Measurements from ENCODE around the gene SPECC1. TPM values are rescaled to one million over a fixed set of nuclear protein-coding genes. Genes with fewer than 3 reads are reported as not detected.

SPECC1 gene
- total and polyA plus RNA-seq, 2 donors (not counting 3 experiments of a cell fraction or from before 2014, with no cell fraction given) = 5.3 to 20.4 TPM

DNA sequence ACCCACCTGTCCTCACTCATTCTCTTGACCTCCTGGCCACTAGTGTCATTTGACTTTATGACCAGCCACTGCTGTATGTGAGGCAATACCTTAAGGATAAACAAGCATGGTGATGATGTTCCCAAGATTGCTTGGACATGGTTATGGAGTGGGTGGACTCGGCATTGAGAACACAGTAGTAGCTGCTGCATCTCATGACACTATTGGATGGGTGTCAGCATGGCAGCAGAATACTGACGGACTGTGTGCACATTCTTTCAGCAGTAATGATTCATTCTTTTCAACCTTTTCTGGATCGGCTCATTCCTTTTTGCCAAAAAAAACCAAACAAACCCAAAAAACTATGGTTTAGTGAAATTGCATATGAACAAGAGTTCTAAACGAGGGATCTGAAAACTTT lies 13.5 kb downstream of the SPECC1 start:
- POLR2A ChIA-PET = no interaction called here
- H3K9me1 ChIP-seq (replicated peaks; ENCODE audit: control insufficient read depth, extremely low read depth, insufficient read depth, low read length) = no peaks in the 10 kb centered on the region

More for the DNA sequence above, 13.5 kb downstream of the SPECC1 start:
- H3K9me3 ChIP-seq (replicated peaks; ENCODE audit: control insufficient read depth, insufficient read depth, low read length) = no peaks in the 10 kb centered on the region
- H3K4me2 ChIP-seq (ENCODE audit: insufficient read depth, low read length) = no peak overlapping the region
- BruUV-seq (replicated peaks) = no TSS peak
- dilution Hi-C loops (cut with MboI; ENCODE audit: extremely low pct_ligation_motif_present, low sequenced_read_pairs) = no loop called here
- no peak for TF ChIP-seq JUN (IDR thresholded peaks at IDR 0.05; ENCODE audit: borderline replicate concordance, insufficient read depth, insufficient read length, low read depth)
- no peak for TF ChIP-seq POLR2A (IDR thresholded peaks at IDR 0.05; ENCODE audit: low read depth, low read length)
- TF ChIP-seq, protein P1, sequence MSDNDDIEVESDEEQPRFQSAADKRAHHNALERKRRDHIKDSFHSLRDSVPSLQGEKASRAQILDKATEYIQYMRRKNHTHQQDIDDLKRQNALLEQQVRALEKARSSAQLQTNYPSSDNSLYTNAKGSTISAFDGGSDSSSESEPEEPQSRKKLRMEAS (IDR thresholded peaks at IDR 0.05; ENCODE audit: insufficient read depth, insufficient read length) = no peak
- no peak for TF ChIP-seq MYC (IDR thresholded peaks at IDR 0.05; ENCODE audit: low read depth, low read length)
- TF ChIP-seq GATA2 (IDR thresholded peaks at IDR 0.05; ENCODE audit: insufficient read depth, insufficient read length, low read depth, low read length) = no peak
- TF ChIP-seq, protein P2, sequence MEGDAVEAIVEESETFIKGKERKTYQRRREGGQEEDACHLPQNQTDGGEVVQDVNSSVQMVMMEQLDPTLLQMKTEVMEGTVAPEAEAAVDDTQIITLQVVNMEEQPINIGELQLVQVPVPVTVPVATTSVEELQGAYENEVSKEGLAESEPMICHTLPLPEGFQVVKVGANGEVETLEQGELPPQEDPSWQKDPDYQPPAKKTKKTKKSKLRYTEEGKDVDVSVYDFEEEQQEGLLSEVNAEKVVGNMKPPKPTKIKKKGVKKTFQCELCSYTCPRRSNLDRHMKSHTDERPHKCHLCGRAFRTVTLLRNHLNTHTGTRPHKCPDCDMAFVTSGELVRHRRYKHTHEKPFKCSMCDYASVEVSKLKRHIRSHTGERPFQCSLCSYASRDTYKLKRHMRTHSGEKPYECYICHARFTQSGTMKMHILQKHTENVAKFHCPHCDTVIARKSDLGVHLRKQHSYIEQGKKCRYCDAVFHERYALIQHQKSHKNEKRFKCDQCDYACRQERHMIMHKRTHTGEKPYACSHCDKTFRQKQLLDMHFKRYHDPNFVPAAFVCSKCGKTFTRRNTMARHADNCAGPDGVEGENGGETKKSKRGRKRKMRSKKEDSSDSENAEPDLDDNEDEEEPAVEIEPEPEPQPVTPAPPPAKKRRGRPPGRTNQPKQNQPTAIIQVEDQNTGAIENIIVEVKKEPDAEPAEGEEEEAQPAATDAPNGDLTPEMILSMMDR (IDR thresholded peaks at IDR 0.05; ENCODE audit: extremely low read depth in 1 of 2, insufficient read depth in 1 of 2, low read depth in 1 of 2, low read length in 2 of 2) = no peak
- no peak for TF ChIP-seq FOS (IDR thresholded peaks at IDR 0.05; ENCODE audit: borderline replicate concordance, insufficient read depth, low read length)
- no peak for FAIRE-seq
- no peaks in the 10 kb centered on the region for H3K36me3 ChIP-seq (ENCODE audit: control insufficient read depth in 2 of 2, extremely low read depth in 1 of 2, insufficient read depth in 2 of 2, low read length in 2 of 2)
- DNase-seq (ENCODE audit: low read depth, low spot score) = no peak
- H3K27ac ChIP-seq (ENCODE audit: insufficient read depth, low read depth, low read length) = no peak overlapping the region
- H3K9ac ChIP-seq (replicated peaks; ENCODE audit: extremely low read depth, insufficient read depth, low read length) = no peak overlapping the region
- no peaks in the 10 kb centered on the region for H3K79me2 ChIP-seq (ENCODE audit: control insufficient read depth, insufficient read depth, low read length)
- H3K4me3 ChIP-seq (replicated peaks in 1 of 3; ENCODE audit: insufficient read depth in 1 of 3, low read depth in 1 of 3, low read length in 3 of 3) = no peak overlapping the region
- H2AFZ ChIP-seq (ENCODE audit: low read depth, low read length) = no peak overlapping the region
- intact Hi-C loops (cut with micrococcal nuclease) = no loop called here
- H3K27me3 ChIP-seq (ENCODE audit: control insufficient read depth in 2 of 2, insufficient read depth in 2 of 2, low read length in 2 of 2) = peaks cover 0 to 2% of the 10 kb centered on the region in 2 experiments
- CTCF ChIA-PET = interaction anchor here (0.9 kb wide), 1 partner anchor 13 kb away, joined by 3 read pairs; no protein-coding TSS in a partner anchor
- H4K20me1 ChIP-seq (replicated peaks; ENCODE audit: control insufficient read depth, extremely low read depth, insufficient read depth, low read length) = no peaks in the 10 kb centered on the region
- no peaks in the 10 kb centered on the region for H3K4me1 ChIP-seq (ENCODE audit: control insufficient read depth, extremely low read depth, insufficient read depth, low read length)
